GM23338 (cell line): ENCODE data around the gene NPTXR. TPM values are rescaled to one million over a fixed set of nuclear protein-coding genes. Genes with fewer than 3 reads are reported as not detected.

Experiments used
- ATAC-seq: fragments of 200-7000 bp; cut with Tn5 transposase; 3 replicates; pipeline ENCODE4 v1.9.1; 2020
- DNase-seq: peaks from one replicate; pipeline ENCODE4 v3.0.0-alpha.2; 2015; ENCODE audit warnings: low spot score
- H2AFZ ChIP-seq: fragments of 200-600 bp; sonication (generic); 2 replicates; pipeline ENCODE4 v1.8.0; 2016; ENCODE audit warnings: antibody characterized with exemption, mild to moderate bottlenecking, moderate library complexity
- H3F3A ChIP-seq: fragments of 200-600 bp; sonication (generic); replicated peaks from 2 replicates; pipeline ENCODE4 v1.8.0; 2017; ENCODE audit warnings: antibody characterized with exemption, mixed run types, low read depth
- H3K27ac ChIP-seq: fragments of 200-600 bp; sonication (generic); 2 replicates; pipeline ENCODE4 v1.6.1; 2016; ENCODE audit warnings: low read depth
- H3K27me3 ChIP-seq: fragments of 200-600 bp; sonication (generic); 2 replicates; pipeline ENCODE4 v1.8.0; 2016; ENCODE audit warnings: mild to moderate bottlenecking, mixed run types, moderate library complexity; ENCODE audit not compliant: insufficient read depth
- H3K36me3 ChIP-seq: fragments of 200-600 bp; sonication (generic); 2 replicates; pipeline ENCODE4 v1.8.0; 2016; ENCODE audit warnings: mild to moderate bottlenecking; ENCODE audit not compliant: insufficient read depth
- H3K4me1 ChIP-seq: fragments of 200-600 bp; sonication (generic); 2 replicates; pipeline ENCODE4 v1.8.0; 2016; ENCODE audit warnings: mild to moderate bottlenecking, moderate library complexity; ENCODE audit not compliant: insufficient read depth
- H3K4me2 ChIP-seq: fragments of 200-600 bp; sonication (generic); 2 replicates; pipeline ENCODE4 v1.7.1; 2017; ENCODE audit warnings: mixed run types
- H3K4me3 ChIP-seq: fragments of 200-600 bp; sonication (generic); 2 replicates; pipeline ENCODE4 v1.6.1; 2016; ENCODE audit warnings: mixed run types
- H3K79me2 ChIP-seq: fragments of 200-600 bp; sonication (generic); replicated peaks from 2 replicates; pipeline ENCODE4 v1.8.0; 2017; ENCODE audit warnings: mild to moderate bottlenecking; ENCODE audit not compliant: insufficient read depth
- H3K9me2 ChIP-seq: fragments of 200-600 bp; sonication (generic); 2 replicates; pipeline ENCODE4 v1.8.0; 2017; ENCODE audit not compliant: insufficient read depth
- H4K20me1 ChIP-seq: fragments of 200-600 bp; sonication (generic); replicated peaks from 2 replicates; pipeline ENCODE4 v1.8.0; 2017; ENCODE audit warnings: mild to moderate bottlenecking; ENCODE audit not compliant: insufficient read depth
- H3K27ac Mint-ChIP-seq: 2 replicates; pipeline ENCODE4 v1.8.0; 2020; ENCODE audit warnings: inconsistent platforms, mild to moderate bottlenecking, moderate library complexity, mixed read lengths
- H3K27me3 Mint-ChIP-seq: 3 replicates; pipeline ENCODE4 v1.8.0; 2022; ENCODE audit warnings: low read depth, mild to moderate bottlenecking, moderate library complexity, mixed read lengths, inconsistent platforms; ENCODE audit not compliant: insufficient read depth, poor library complexity
- H3K36me3 Mint-ChIP-seq: 3 replicates; pipeline ENCODE4 v1.8.0; 2021; ENCODE audit warnings: low read depth, mild to moderate bottlenecking, inconsistent platforms, moderate library complexity, mixed read lengths
- H3K4me1 Mint-ChIP-seq: 3 replicates; pipeline ENCODE4 v1.8.0; 2020; ENCODE audit warnings: mild to moderate bottlenecking, inconsistent platforms, mixed read lengths
- H3K4me3 Mint-ChIP-seq: 3 replicates; pipeline ENCODE4 v1.8.0; 2021; ENCODE audit warnings: moderate library complexity, mild to moderate bottlenecking, inconsistent platforms, mixed read lengths
- H3K9me3 Mint-ChIP-seq: 3 replicates; pipeline ENCODE4 v1.8.0; 2020; ENCODE audit warnings: moderate library complexity, mild to moderate bottlenecking, inconsistent platforms, mixed read lengths
- CREB1 ChIP-seq: fragments of 250-450 bp; sonication (Bioruptor Pico); IDR thresholded peaks from 2 replicates; pipeline ENCODE4 v1.5.0; 2020; ENCODE audit warnings: low read depth, mild to moderate bottlenecking, moderate library complexity
- EZH2 ChIP-seq: fragments of 200-600 bp; sonication (generic); IDR thresholded peaks from one replicate; pipeline ENCODE4 v1.8.0; 2017; ENCODE audit warnings: antibody characterized with exemption, mild to moderate bottlenecking, low read depth; ENCODE audit not compliant: unreplicated experiment
- EZH2phosphoT487 ChIP-seq: fragments of 200-600 bp; sonication (generic); IDR thresholded peaks from one replicate; pipeline ENCODE4 v1.8.1; 2018; ENCODE audit warnings: antibody characterized with exemption; ENCODE audit not compliant: unreplicated experiment
- JUNB ChIP-seq: IDR thresholded peaks from one replicate; pipeline ENCODE4 v1.6.1; 2016; ENCODE audit warnings: antibody characterized with exemption; ENCODE audit not compliant: unreplicated experiment
- POLR2AphosphoS5 ChIP-seq: IDR thresholded peaks from 2 replicates; pipeline ENCODE4 v1.6.1; 2016; ENCODE audit warnings: antibody characterized with exemption, low read depth
- STAT1 ChIP-seq: IDR thresholded peaks from one replicate; pipeline ENCODE4 v1.6.1; 2016; ENCODE audit warnings: antibody characterized with exemption; ENCODE audit not compliant: unreplicated experiment
- ZNF331 ChIP-seq: fragments of 250-450 bp; sonication (Bioruptor Pico); IDR thresholded peaks from 2 replicates; pipeline ENCODE4 v1.5.0; 2020; ENCODE audit warnings: low read depth, mild to moderate bottlenecking, moderate library complexity
- polyA plus RNA-seq: library from polyadenylated mRNA; unstranded; fragments of >200 nt; fragmentation: Nextera tagmentation; extraction: Ambion mirVana; gene quantifications from 2 replicates; pipeline ENCODE4 v1.2.1, GENCODE V29; 2016
- total RNA-seq: library from RNA; depleted of rRNA; stranded (reverse); fragments of >200 nt; shearing (Covaris generic); gene quantifications from 2 replicates; pipeline ENCODE4 v1.2.3, GENCODE V29; 2014
- TF ChIP-seq, protein P1 (sequence below): fragments of 250-450 bp; sonication (Bioruptor Pico); IDR thresholded peaks from 2 replicates; pipeline ENCODE4 v1.5.0; 2020; ENCODE audit warnings: mild to moderate bottlenecking, moderate library complexity
- TF ChIP-seq, protein P2 (sequence below), 2 experiments: fragments of 200-600 bp in 1 of 2; sonication (generic) in 1 of 2; conservative IDR thresholded peaks; 2 replicates each; pipeline versions ENCODE4 v1.5.1 to v1.6.1; 2016 to 2017; ENCODE audit warnings: antibody characterized with exemption in 2 of 2, low read depth in 2 of 2, mild to moderate bottlenecking in 2 of 2, moderate library complexity in 1 of 2
- TF ChIP-seq, protein P3 (sequence below): IDR thresholded peaks from one replicate; pipeline ENCODE4 v1.6.1; 2018; ENCODE audit warnings: antibody characterized with exemption; ENCODE audit not compliant: unreplicated experiment

Gene NPTXR
- total and polyA plus RNA-seq, 2 experiments from 2014 or later = 0.89 to 13.4 TPM

DNA sequence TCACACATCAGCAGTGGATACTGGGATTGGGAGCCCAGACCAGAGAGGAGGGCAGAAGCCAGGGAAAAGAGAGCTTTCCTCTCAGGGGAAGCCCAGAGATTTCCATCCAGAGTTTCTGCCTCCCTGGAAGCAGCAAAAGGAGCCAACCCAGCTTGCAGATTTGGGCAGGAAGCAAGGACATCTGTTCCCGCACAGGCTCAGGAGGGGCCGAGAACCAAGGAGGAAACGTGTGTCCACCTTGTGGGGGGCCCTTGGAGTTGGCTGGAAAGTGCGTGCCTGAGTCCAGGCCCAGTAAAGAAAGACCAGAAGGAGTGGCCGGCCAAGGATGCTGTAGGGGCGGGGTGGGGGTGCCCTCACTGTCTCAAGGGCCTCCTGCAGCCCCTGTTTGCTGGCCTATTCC lies 6.0 kb upstream of the NPTXR start:
- Histone ChIP-seq H3K27me3 (peaks cover 20% of the 10 kb centered on the region), H3K9me2 (no peaks in the 10 kb centered on the region), H4K20me1 (no peaks in the 10 kb centered on the region), H3K4me2 (no peak overlapping the region), H3K79me2 (no peaks in the 10 kb centered on the region), H3K36me3 (no peaks in the 10 kb centered on the region), H3F3A (no peaks in the 10 kb centered on the region; the same call in 1 of the 2 replicates), H3K27ac (no peak overlapping the region), H2AFZ (0 out of 2 replicates have a peak overlapping the region, but pooled peaks have one; percentile 38), H3K4me3 (no peak overlapping the region), H3K4me1 (peaks cover 7% of the 10 kb centered on the region; the same call in 1 of the 2 replicates)
- Mint-ChIP-seq H3K36me3 (no peaks in the 10 kb centered on the region), H3K27me3 (peaks cover 10% of the 10 kb centered on the region), H3K4me3 (no peak overlapping the region), H3K27ac (no peak overlapping the region), H3K9me3 (no peaks in the 10 kb centered on the region), H3K4me1 (peaks cover 8% of the 10 kb centered on the region)
- no peak for DNase-seq
- no peak; the same call in 2 of the 3 replicates for ATAC-seq
- no peak for TF ChIP-seq EZH2
- TF ChIP-seq STAT1 = no peak

DNA sequence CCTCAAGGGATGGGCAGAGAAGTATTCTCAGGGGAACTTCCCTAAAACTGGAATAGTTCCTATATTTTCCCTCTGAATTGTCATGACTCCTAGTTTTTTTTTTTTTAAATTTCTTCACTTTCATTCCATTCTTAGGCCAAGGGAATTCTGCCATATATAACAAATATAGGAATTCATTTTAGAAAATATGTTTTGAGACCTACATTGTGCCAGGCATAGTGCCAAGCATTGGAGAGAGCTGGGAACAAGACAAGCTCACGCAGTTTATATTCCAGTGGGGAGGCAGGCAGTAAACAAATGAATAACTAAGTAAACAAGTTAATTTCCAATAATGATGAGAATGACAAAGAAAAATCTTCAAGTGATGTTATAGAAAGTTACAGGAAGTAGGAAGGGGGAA lies 2.6 kb upstream of the NPTXR start:
- Histone ChIP-seq H4K20me1 (peaks cover 4% of the 10 kb centered on the region; the same call in 1 of the 2 replicates), H2AFZ (no peak overlapping the region), H3K4me1 (0 out of 2 replicates have a peak, but pooled peaks cover 7% of the 10 kb centered on the region), H3K79me2 (no peaks in the 10 kb centered on the region), H3K4me2 (no peak overlapping the region), H3K27me3 (peaks cover 45% of the 10 kb centered on the region), H3F3A (no peaks in the 10 kb centered on the region), H3K27ac (no peak overlapping the region), H3K9me2 (no peaks in the 10 kb centered on the region), H3K36me3 (no peaks in the 10 kb centered on the region), H3K4me3 (no peak overlapping the region)
- no peaks in the 10 kb centered on the region for H3K9me3 Mint-ChIP-seq
- H3K4me1 Mint-ChIP-seq = peaks cover 13% of the 10 kb centered on the region
- no peak overlapping the region for H3K27ac Mint-ChIP-seq
- no peak overlapping the region for H3K4me3 Mint-ChIP-seq
- DNase-seq = no peak
- H3K27me3 Mint-ChIP-seq = peaks cover 32% of the 10 kb centered on the region
- H3K36me3 Mint-ChIP-seq = no peaks in the 10 kb centered on the region; the same call in 2 of the 3 replicates
- ATAC-seq = no peak
- no peak for TF ChIP-seq JUNB
- TF ChIP-seq, protein P1, sequence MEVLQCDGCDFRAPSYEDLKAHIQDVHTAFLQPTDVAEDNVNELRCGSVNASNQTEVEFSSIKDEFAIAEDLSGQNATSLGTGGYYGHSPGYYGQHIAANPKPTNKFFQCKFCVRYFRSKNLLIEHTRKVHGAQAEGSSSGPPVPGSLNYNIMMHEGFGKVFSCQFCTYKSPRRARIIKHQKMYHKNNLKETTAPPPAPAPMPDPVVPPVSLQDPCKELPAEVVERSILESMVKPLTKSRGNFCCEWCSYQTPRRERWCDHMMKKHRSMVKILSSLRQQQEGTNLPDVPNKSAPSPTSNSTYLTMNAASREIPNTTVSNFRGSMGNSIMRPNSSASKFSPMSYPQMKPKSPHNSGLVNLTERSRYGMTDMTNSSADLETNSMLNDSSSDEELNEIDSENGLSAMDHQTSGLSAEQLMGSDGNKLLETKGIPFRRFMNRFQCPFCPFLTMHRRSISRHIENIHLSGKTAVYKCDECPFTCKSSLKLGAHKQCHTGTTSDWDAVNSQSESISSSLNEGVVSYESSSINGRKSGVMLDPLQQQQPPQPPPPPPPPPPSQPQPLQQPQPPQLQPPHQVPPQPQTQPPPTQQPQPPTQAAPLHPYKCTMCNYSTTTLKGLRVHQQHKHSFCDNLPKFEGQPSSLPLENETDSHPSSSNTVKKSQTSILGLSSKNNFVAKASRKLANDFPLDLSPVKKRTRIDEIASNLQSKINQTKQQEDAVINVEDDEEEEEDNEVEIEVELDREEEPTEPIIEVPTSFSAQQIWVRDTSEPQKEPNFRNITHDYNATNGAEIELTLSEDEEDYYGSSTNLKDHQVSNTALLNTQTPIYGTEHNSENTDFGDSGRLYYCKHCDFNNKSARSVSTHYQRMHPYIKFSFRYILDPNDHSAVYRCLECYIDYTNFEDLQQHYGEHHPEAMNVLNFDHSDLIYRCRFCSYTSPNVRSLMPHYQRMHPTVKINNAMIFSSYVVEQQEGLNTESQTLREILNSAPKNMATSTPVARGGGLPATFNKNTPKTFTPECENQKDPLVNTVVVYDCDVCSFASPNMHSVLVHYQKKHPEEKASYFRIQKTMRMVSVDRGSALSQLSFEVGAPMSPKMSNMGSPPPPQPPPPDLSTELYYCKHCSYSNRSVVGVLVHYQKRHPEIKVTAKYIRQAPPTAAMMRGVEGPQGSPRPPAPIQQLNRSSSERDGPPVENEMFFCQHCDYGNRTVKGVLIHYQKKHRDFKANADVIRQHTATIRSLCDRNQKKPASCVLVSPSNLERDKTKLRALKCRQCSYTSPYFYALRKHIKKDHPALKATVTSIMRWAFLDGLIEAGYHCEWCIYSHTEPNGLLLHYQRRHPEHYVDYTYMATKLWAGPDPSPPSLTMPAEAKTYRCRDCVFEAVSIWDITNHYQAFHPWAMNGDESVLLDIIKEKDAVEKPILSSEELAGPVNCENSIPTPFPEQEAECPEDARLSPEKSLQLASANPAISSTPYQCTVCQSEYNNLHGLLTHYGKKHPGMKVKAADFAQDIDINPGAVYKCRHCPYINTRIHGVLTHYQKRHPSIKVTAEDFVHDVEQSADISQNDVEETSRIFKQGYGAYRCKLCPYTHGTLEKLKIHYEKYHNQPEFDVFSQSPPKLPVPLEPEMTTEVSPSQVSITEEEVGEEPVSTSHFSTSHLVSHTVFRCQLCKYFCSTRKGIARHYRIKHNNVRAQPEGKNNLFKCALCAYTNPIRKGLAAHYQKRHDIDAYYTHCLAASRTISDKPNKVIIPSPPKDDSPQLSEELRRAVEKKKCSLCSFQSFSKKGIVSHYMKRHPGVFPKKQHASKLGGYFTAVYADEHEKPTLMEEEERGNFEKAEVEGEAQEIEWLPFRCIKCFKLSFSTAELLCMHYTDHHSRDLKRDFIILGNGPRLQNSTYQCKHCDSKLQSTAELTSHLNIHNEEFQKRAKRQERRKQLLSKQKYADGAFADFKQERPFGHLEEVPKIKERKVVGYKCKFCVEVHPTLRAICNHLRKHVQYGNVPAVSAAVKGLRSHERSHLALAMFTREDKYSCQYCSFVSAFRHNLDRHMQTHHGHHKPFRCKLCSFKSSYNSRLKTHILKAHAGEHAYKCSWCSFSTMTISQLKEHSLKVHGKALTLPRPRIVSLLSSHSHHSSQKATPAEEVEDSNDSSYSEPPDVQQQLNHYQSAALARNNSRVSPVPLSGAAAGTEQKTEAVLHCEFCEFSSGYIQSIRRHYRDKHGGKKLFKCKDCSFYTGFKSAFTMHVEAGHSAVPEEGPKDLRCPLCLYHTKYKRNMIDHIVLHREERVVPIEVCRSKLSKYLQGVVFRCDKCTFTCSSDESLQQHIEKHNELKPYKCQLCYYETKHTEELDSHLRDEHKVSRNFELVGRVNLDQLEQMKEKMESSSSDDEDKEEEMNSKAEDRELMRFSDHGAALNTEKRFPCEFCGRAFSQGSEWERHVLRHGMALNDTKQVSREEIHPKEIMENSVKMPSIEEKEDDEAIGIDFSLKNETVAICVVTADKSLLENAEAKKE (CRISPR knock-in tag) = no peak
- TF ChIP-seq ZNF331 (CRISPR knock-in tag) = no peak
- no peak for TF ChIP-seq EZH2phosphoT487
- TF ChIP-seq, protein P2, sequence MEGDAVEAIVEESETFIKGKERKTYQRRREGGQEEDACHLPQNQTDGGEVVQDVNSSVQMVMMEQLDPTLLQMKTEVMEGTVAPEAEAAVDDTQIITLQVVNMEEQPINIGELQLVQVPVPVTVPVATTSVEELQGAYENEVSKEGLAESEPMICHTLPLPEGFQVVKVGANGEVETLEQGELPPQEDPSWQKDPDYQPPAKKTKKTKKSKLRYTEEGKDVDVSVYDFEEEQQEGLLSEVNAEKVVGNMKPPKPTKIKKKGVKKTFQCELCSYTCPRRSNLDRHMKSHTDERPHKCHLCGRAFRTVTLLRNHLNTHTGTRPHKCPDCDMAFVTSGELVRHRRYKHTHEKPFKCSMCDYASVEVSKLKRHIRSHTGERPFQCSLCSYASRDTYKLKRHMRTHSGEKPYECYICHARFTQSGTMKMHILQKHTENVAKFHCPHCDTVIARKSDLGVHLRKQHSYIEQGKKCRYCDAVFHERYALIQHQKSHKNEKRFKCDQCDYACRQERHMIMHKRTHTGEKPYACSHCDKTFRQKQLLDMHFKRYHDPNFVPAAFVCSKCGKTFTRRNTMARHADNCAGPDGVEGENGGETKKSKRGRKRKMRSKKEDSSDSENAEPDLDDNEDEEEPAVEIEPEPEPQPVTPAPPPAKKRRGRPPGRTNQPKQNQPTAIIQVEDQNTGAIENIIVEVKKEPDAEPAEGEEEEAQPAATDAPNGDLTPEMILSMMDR (conservative IDR thresholded peaks at IDR 0.05; ENCODE audit: low read depth in 2 of 2) = no peak
- no peak for TF ChIP-seq STAT1
- no peak for TF ChIP-seq POLR2AphosphoS5
- TF ChIP-seq CREB1 = no peak
- TF ChIP-seq, protein P3, sequence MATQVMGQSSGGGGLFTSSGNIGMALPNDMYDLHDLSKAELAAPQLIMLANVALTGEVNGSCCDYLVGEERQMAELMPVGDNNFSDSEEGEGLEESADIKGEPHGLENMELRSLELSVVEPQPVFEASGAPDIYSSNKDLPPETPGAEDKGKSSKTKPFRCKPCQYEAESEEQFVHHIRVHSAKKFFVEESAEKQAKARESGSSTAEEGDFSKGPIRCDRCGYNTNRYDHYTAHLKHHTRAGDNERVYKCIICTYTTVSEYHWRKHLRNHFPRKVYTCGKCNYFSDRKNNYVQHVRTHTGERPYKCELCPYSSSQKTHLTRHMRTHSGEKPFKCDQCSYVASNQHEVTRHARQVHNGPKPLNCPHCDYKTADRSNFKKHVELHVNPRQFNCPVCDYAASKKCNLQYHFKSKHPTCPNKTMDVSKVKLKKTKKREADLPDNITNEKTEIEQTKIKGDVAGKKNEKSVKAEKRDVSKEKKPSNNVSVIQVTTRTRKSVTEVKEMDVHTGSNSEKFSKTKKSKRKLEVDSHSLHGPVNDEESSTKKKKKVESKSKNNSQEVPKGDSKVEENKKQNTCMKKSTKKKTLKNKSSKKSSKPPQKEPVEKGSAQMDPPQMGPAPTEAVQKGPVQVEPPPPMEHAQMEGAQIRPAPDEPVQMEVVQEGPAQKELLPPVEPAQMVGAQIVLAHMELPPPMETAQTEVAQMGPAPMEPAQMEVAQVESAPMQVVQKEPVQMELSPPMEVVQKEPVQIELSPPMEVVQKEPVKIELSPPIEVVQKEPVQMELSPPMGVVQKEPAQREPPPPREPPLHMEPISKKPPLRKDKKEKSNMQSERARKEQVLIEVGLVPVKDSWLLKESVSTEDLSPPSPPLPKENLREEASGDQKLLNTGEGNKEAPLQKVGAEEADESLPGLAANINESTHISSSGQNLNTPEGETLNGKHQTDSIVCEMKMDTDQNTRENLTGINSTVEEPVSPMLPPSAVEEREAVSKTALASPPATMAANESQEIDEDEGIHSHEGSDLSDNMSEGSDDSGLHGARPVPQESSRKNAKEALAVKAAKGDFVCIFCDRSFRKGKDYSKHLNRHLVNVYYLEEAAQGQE = no peak
